Ishikawa (cell line): ENCODE results near the gene SLC2A4.

Experiments
- EP300 ChIP-seq: IDR thresholded peaks from 2 replicates; pipeline ENCODE4 v1.6.1; 2012; ENCODE audit warnings: borderline replicate concordance
- RAD21 ChIP-seq: IDR thresholded peaks from 2 replicates; pipeline ENCODE4 v1.6.1; 2012; ENCODE audit warnings: low read depth
- REST ChIP-seq: IDR thresholded peaks from 2 replicates; pipeline ENCODE4 v1.6.1; 2012; ENCODE audit warnings: low read depth, mild to moderate bottlenecking
- TCF12 ChIP-seq: IDR thresholded peaks from 2 replicates; pipeline ENCODE4 v1.6.1; 2012; ENCODE audit warnings: low read depth
- YY1 ChIP-seq: IDR thresholded peaks from 2 replicates; pipeline ENCODE4 v1.6.1; 2012; ENCODE audit warnings: low read depth

GRCh38 chr17:7330638-7331015, 49.1 kb downstream of the SLC2A4 start:
- TF ChIP-seq RAD21 (no peak), TCF12 (no peak), YY1 (no peak), REST (no peak), EP300 (no peak)
